ENCODE data around the gene SEC14L1.

Gene SEC14L1

GRCh38 chr17:77160875-77161530 lies 20.2 kb downstream of the SEC14L1 start:
- no peak overlapping the region for H2AK5ac ChIP-seq (ENCODE audit: low read length, severe bottlenecking)
- H3K36me3 ChIP-seq (ENCODE audit: control insufficient read depth in 1 of 2, insufficient read depth in 2 of 2, low read depth in 1 of 2, low read length in 2 of 2): peaks cover 15 to 17% of the 10 kb centered on the region in 2 experiments
- H2BK15ac ChIP-seq (ENCODE audit: low read depth, poor library complexity, severe bottlenecking): no peak overlapping the region
- no peak for DNase-seq
- H2BK12ac ChIP-seq (ENCODE audit: low read length in 2 of 2): no peak overlapping the region
- H2AFZ ChIP-seq (ENCODE audit: low read depth, low read length): no peak overlapping the region
- no peak overlapping the region for H2BK120ac ChIP-seq (ENCODE audit: low read depth, low read length)
- no peak overlapping the region for H3K23ac ChIP-seq (ENCODE audit: low read length in 2 of 2)
- 84% methylated on average over 8 of the region's 8 CpGs for WGBS
- no peaks in the 10 kb centered on the region for H3K79me1 ChIP-seq (replicated peaks; ENCODE audit: low read length, poor library complexity, severe bottlenecking)
- H3K4me2 ChIP-seq (ENCODE audit: low read length, poor library complexity, severe bottlenecking): no peak overlapping the region
- H3K27me3 ChIP-seq (ENCODE audit: control insufficient read depth in 1 of 2, insufficient read depth in 1 of 2, low read length in 2 of 2): no peaks in the 10 kb centered on the region
- no peak overlapping the region for H3K4me3 ChIP-seq (ENCODE audit: insufficient read depth in 1 of 2, low read depth in 1 of 2, low read length in 2 of 2)
- H4K8ac ChIP-seq (ENCODE audit: low read length): no peak overlapping the region
- no peak overlapping the region for H2BK5ac ChIP-seq (ENCODE audit: low read depth, low read length, poor library complexity, severe bottlenecking)
- H3K14ac ChIP-seq (ENCODE audit: low read length in 2 of 2): no peak overlapping the region
- H3K9ac ChIP-seq (ENCODE audit: low read length): no peak overlapping the region
- H3K4ac ChIP-seq (ENCODE audit: low read depth in 1 of 2, low read length in 2 of 2): no peak overlapping the region
- H3K27ac ChIP-seq (ENCODE audit: low read length, poor library complexity, severe bottlenecking): no peak overlapping the region
- H4K91ac ChIP-seq (ENCODE audit: low read length): no peak overlapping the region
- peaks cover 18% of the 10 kb centered on the region for H3K4me1 ChIP-seq (ENCODE audit: control insufficient read depth, insufficient read depth, low read depth, low read length)
- H3K9me3 ChIP-seq (ENCODE audit: control insufficient read depth, low read length): no peaks in the 10 kb centered on the region
- no peak overlapping the region for H3K18ac ChIP-seq (ENCODE audit: low read depth in 1 of 2, low read length in 2 of 2)

GRCh38 chr17:77161953-77162352 lies 21.2 kb downstream of the SEC14L1 start:
- H3K23ac ChIP-seq (ENCODE audit: low read length in 2 of 2): no peak overlapping the region
- no peak for DNase-seq
- no peaks in the 10 kb centered on the region for H3K27me3 ChIP-seq (ENCODE audit: control insufficient read depth in 1 of 2, insufficient read depth in 1 of 2, low read length in 2 of 2)
- H2BK12ac ChIP-seq (ENCODE audit: low read length in 2 of 2): peak overlapping the region in 1 of 2 experiments; percentile 67
- no peaks in the 10 kb centered on the region for H3K9me3 ChIP-seq (ENCODE audit: control insufficient read depth, low read length)
- H4K91ac ChIP-seq (ENCODE audit: low read length): no peak overlapping the region
- 95% methylated on average over 17 of the region's 17 CpGs for WGBS
- no peaks in the 10 kb centered on the region for H3K79me1 ChIP-seq (replicated peaks; ENCODE audit: low read length, poor library complexity, severe bottlenecking)
- H2AFZ ChIP-seq (ENCODE audit: low read depth, low read length): no peak overlapping the region
- H4K8ac ChIP-seq (ENCODE audit: low read length): no peak overlapping the region
- H2BK5ac ChIP-seq (ENCODE audit: low read depth, low read length, poor library complexity, severe bottlenecking): no peak overlapping the region
- H3K27ac ChIP-seq (ENCODE audit: low read length, poor library complexity, severe bottlenecking): no peak overlapping the region
- no peak overlapping the region for H2BK15ac ChIP-seq (ENCODE audit: low read depth, poor library complexity, severe bottlenecking)
- H3K9ac ChIP-seq (ENCODE audit: low read length): no peak overlapping the region
- no peak overlapping the region for H3K4me3 ChIP-seq (ENCODE audit: insufficient read depth in 1 of 2, low read depth in 1 of 2, low read length in 2 of 2)
- H3K18ac ChIP-seq (ENCODE audit: low read depth in 1 of 2, low read length in 2 of 2): no peak overlapping the region
- peaks cover 19% of the 10 kb centered on the region for H3K4me1 ChIP-seq (ENCODE audit: control insufficient read depth, insufficient read depth, low read depth, low read length)
- H2AK5ac ChIP-seq (ENCODE audit: low read length, severe bottlenecking): no peak overlapping the region
- H3K14ac ChIP-seq (ENCODE audit: low read length in 2 of 2): no peak overlapping the region
- no peak overlapping the region for H3K4ac ChIP-seq (ENCODE audit: low read depth in 1 of 2, low read length in 2 of 2)
- no peak overlapping the region for H2BK120ac ChIP-seq (ENCODE audit: low read depth, low read length)
- H3K4me2 ChIP-seq (ENCODE audit: low read length, poor library complexity, severe bottlenecking): no peak overlapping the region
- H3K36me3 ChIP-seq (ENCODE audit: control insufficient read depth in 1 of 2, insufficient read depth in 2 of 2, low read depth in 1 of 2, low read length in 2 of 2): peaks cover 12 to 14% of the 10 kb centered on the region in 2 experiments

GRCh38 chr17:77163001-77163400 lies 22.2 kb downstream of the SEC14L1 start:
- H3K9me3 ChIP-seq (ENCODE audit: control insufficient read depth, low read length): peaks cover 9% of the 10 kb centered on the region
- no peak overlapping the region for H4K91ac ChIP-seq (ENCODE audit: low read length)
- 73% methylated on average over 10 of the region's 10 CpGs for WGBS
- H2BK120ac ChIP-seq (ENCODE audit: low read depth, low read length): no peak overlapping the region
- no peaks in the 10 kb centered on the region for H3K79me1 ChIP-seq (replicated peaks; ENCODE audit: low read length, poor library complexity, severe bottlenecking)
- no peaks in the 10 kb centered on the region for H3K27me3 ChIP-seq (ENCODE audit: control insufficient read depth in 1 of 2, insufficient read depth in 1 of 2, low read length in 2 of 2)
- H3K23ac ChIP-seq (ENCODE audit: low read length in 2 of 2): no peak overlapping the region
- H2BK12ac ChIP-seq (ENCODE audit: low read length in 2 of 2): no peak overlapping the region
- H3K18ac ChIP-seq (ENCODE audit: low read depth in 1 of 2, low read length in 2 of 2): no peak overlapping the region
- peak overlapping the region; percentile 48 for H3K9ac ChIP-seq (ENCODE audit: low read length)
- H3K27ac ChIP-seq (ENCODE audit: low read length, poor library complexity, severe bottlenecking): no peak overlapping the region
- no peak overlapping the region for H3K4ac ChIP-seq (ENCODE audit: low read depth in 1 of 2, low read length in 2 of 2)
- peaks cover 19% of the 10 kb centered on the region for H3K4me1 ChIP-seq (ENCODE audit: control insufficient read depth, insufficient read depth, low read depth, low read length)
- H2AFZ ChIP-seq (ENCODE audit: low read depth, low read length): no peak overlapping the region
- no peak overlapping the region for H2BK5ac ChIP-seq (ENCODE audit: low read depth, low read length, poor library complexity, severe bottlenecking)
- no peak overlapping the region for H3K4me2 ChIP-seq (ENCODE audit: low read length, poor library complexity, severe bottlenecking)
- no peak overlapping the region for H4K8ac ChIP-seq (ENCODE audit: low read length)
- H3K4me3 ChIP-seq (ENCODE audit: insufficient read depth in 1 of 2, low read depth in 1 of 2, low read length in 2 of 2): peak overlapping the region in 1 of 2 experiments; percentile 50
- H3K36me3 ChIP-seq (ENCODE audit: control insufficient read depth in 1 of 2, insufficient read depth in 2 of 2, low read depth in 1 of 2, low read length in 2 of 2): peaks cover 14 to 20% of the 10 kb centered on the region in 2 experiments
- H2AK5ac ChIP-seq (ENCODE audit: low read length, severe bottlenecking): no peak overlapping the region
- DNase-seq: no peak
- no peak overlapping the region for H2BK15ac ChIP-seq (ENCODE audit: low read depth, poor library complexity, severe bottlenecking)
- H3K14ac ChIP-seq (ENCODE audit: low read length in 2 of 2): no peak overlapping the region

GRCh38 chr17:77163511-77164280 lies 22.9 kb downstream of the SEC14L1 start:
- no peak overlapping the region for H3K4ac ChIP-seq (ENCODE audit: low read depth in 1 of 2, low read length in 2 of 2)
- WGBS: 88% methylated on average over 17 of the region's 17 CpGs
- H3K4me2 ChIP-seq (ENCODE audit: low read length, poor library complexity, severe bottlenecking): no peak overlapping the region
- H3K4me3 ChIP-seq (ENCODE audit: insufficient read depth in 1 of 2, low read depth in 1 of 2, low read length in 2 of 2): no peak overlapping the region
- peak overlapping the region in 1 of 2 experiments; percentile 57 for H3K14ac ChIP-seq (ENCODE audit: low read length in 2 of 2)
- H3K79me1 ChIP-seq (replicated peaks; ENCODE audit: low read length, poor library complexity, severe bottlenecking): no peaks in the 10 kb centered on the region
- H3K9ac ChIP-seq (ENCODE audit: low read length): peak overlapping the region; percentile 48
- H3K27ac ChIP-seq (ENCODE audit: low read length, poor library complexity, severe bottlenecking): no peak overlapping the region
- H3K27me3 ChIP-seq (ENCODE audit: control insufficient read depth in 1 of 2, insufficient read depth in 1 of 2, low read length in 2 of 2): no peaks in the 10 kb centered on the region
- peak overlapping the region in 1 of 2 experiments; percentile 18 for H3K18ac ChIP-seq (ENCODE audit: low read depth in 1 of 2, low read length in 2 of 2)
- H3K4me1 ChIP-seq (ENCODE audit: control insufficient read depth, insufficient read depth, low read depth, low read length): peaks cover 19% of the 10 kb centered on the region
- H2BK120ac ChIP-seq (ENCODE audit: low read depth, low read length): no peak overlapping the region
- no peak overlapping the region for H2BK15ac ChIP-seq (ENCODE audit: low read depth, poor library complexity, severe bottlenecking)
- H2AFZ ChIP-seq (ENCODE audit: low read depth, low read length): no peak overlapping the region
- H2AK5ac ChIP-seq (ENCODE audit: low read length, severe bottlenecking): peak overlapping the region; percentile 6
- no peak overlapping the region for H4K91ac ChIP-seq (ENCODE audit: low read length)
- H3K36me3 ChIP-seq (ENCODE audit: control insufficient read depth in 1 of 2, insufficient read depth in 2 of 2, low read depth in 1 of 2, low read length in 2 of 2): peaks cover 15 to 19% of the 10 kb centered on the region in 2 experiments
- peak overlapping the region in 1 of 2 experiments; percentile 23 for H2BK12ac ChIP-seq (ENCODE audit: low read length in 2 of 2)
- no peak overlapping the region for H2BK5ac ChIP-seq (ENCODE audit: low read depth, low read length, poor library complexity, severe bottlenecking)
- peak overlapping the region; percentile 27 for H4K8ac ChIP-seq (ENCODE audit: low read length)
- peaks cover 13% of the 10 kb centered on the region for H3K9me3 ChIP-seq (ENCODE audit: control insufficient read depth, low read length)
- H3K23ac ChIP-seq (ENCODE audit: low read length in 2 of 2): peak overlapping the region in 1 of 2 experiments; percentile 81
- no peak for DNase-seq

All from mesenchymal stem cell (in vitro differentiated cells and primary cell).